GM19099 (cell line): ENCODE measurements around the gene PROSER2.

Source experiments
- POLR2A ChIP-seq: IDR thresholded peaks from 3 replicates; pipeline ENCODE4 v1.6.1; 2011; ENCODE audit warnings: low read depth; ENCODE audit not compliant: insufficient read length; ENCODE audit errors: extremely low read depth

The PROSER2 gene

GRCh38 chr10:11893749-11894278 is 70.7 kb downstream of the PROSER2 start:
- no peak for TF ChIP-seq POLR2A

DNA sequence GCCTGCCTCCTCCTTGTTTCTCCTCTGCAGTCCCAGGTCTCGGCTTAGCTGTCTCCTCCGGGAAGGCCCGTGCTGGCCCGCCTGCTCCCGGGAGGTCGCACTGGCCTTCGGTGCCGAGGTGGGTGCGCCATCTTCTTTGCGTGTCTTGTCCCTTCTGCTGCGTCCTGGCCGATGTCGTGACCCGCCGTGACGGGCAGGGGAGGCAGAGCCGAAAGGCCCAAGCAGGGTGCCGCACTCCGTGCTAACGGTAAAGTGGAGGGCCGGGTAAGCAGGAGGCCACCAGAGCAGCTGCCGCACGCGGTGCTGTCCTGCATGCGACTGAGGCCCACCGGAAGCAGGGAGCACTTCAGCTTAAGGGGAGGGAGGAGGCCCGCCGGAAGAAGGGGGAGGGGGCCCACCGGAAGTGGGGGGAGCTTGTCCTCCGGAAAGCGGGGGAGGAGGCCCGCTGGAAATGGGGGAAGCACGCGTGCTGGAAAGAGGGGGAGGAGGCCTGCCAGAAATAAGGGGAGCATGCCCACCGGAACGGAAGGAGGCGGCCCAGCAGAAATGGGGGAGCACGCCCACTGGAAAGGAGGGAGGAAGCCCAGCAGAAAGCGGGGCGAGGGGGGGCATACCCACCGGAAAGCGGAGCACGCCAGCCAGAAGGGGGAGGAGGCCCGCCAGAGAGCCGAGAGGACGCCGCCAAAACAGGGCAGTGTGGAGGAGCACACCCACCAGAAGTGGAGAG is 71.4 kb downstream of the PROSER2 start:
- no peak for TF ChIP-seq POLR2A

DNA sequence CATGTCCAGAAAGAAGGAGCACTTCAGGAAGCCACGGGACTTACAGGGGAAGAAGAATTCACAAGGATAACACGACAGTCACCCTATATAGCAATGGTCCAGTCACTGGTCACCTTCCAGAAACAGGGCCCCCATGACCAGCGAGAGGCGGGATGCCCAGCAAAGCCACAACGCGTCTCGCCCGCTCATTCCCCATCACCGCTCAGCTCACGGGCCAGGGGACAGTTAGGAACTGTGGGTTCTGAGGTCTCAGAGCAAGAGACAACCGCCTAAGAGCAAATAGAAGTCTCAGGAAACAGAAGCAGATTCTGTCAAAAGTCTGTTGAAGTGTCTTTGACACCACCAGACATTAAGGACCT is 71.9 kb downstream of the PROSER2 start:
- TF ChIP-seq POLR2A: no peak

DNA sequence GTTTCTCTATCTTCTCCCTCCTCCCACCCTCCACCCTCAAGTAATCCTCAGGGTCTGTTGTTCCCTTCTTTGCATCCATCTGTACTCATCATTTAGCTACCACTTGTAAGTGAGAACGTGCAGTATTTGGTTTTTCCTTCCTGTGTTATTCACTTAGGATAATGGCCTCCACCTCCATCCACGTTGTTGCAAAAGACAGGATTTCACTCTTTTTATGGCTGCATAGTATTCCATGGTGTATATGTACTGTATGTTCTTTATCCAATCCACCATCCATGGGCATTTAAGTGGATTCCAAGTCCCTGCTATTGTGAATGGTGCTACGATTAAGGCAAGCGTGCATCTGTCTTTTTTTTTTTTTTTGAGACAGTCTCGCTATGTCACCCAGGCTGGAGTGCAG is 72.4 kb downstream of the PROSER2 start:
- TF ChIP-seq POLR2A: no peak

DNA sequence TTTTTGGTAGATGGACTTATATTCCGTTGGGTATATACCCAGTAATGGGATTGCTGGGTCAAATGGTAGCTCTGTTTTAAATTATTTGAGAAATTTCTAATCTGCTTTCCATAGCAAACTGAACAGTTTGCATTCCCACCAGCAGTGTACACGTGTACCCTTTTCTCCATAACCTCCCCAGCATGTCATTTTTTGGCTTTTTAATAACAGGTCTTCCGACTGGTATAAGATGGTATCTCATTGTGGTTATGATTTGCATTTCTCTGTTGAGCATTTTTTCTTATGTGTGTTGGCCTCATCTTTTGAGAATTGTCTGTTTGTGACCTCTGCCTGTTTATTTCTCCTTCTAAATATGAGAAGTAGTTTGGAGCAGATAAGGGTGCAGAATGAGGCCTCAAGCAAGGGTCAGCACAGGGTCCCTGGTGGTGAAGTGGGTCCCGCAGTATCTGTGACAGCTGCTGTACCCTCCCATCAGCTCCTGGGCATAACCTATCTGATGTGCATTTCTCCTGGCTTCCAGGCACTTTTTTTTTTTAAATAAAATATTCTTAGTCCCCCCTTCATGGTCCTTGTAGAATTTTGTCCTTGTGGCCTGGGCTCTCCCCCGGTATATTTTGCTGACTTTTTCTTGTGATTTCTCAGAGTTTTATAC is 73.5 kb downstream of the PROSER2 start:
- no peak for TF ChIP-seq POLR2A

- TF ChIP-seq POLR2A: no peak
Observed at GRCh38 chr10:11898033-11898371, 74.8 kb downstream of the PROSER2 start.

- no peak for TF ChIP-seq POLR2A
Observed at GRCh38 chr10:11898372-11899066, 75.4 kb downstream of the PROSER2 start.

DNA sequence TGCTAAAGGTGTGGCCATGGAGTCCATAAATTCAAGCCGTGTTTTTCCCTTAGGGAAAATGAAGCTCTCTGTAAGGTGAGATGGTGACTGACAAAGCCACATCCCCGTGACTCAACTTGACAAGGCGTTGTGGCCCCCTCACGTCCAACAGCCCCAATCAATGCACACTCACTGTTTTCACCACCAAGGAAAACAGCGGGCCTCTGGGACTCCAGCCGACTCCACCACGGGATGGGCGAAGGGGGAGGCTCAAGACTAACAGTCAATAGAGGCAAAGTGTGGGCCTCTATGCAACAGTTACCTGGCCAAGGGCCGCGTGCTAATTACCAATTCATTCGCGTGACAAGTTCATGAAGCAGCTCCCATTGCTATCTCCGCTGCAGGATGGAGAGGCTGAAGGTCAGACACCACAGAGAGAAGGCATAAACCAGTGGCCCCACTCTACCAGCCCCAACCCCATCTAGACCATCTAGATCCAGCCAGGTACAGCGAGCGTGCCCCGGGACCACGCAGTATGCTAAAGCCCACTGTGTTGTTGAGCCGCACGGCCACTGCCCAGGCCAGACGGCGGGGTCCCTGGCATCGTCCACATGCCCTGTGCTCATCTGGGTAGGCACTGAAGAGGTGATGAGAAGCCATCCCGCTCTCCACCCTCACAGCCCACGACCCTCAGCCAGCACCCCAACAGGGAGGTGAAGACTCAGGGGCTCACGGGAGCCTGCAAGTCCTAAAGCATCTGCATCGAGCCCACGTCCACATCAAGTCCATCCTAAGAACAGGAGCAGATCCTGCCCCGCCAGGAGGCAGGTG is 76.1 kb downstream of the PROSER2 start:
- TF ChIP-seq POLR2A: no peak

DNA sequence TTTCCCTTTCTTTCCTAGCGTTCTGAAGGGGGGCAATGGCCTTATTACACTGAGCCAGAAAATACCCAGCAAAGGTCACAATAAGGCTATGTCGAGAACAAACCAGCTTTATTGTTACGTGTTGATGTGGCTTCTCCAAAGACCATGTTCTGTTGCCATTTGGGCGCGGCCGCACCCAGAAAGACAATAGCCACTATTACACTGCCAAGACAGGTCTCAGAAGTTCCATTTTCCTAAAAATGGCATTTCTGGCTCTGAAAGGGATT is 77.8 kb downstream of the PROSER2 start:
- no peak for TF ChIP-seq POLR2A

DNA sequence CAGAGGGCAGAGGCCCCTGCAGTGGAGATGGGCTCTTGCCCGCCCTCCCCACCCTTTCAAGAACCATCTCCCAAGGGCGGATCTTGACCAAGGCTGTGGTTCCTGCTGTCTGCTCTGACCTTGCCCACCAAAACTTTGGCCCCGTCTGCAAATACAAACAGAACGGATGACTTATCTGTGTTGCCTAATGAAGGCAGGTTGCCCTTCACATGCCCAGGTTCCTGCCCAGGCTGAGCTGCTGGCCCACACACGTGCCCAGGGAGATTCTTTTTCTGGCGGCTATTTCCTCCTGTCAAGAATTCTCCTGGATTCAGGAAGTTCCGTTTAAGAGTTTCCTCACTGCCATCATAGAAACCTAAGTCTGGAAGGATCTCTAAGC is 78.3 kb downstream of the PROSER2 start:
- no peak for TF ChIP-seq POLR2A

DNA sequence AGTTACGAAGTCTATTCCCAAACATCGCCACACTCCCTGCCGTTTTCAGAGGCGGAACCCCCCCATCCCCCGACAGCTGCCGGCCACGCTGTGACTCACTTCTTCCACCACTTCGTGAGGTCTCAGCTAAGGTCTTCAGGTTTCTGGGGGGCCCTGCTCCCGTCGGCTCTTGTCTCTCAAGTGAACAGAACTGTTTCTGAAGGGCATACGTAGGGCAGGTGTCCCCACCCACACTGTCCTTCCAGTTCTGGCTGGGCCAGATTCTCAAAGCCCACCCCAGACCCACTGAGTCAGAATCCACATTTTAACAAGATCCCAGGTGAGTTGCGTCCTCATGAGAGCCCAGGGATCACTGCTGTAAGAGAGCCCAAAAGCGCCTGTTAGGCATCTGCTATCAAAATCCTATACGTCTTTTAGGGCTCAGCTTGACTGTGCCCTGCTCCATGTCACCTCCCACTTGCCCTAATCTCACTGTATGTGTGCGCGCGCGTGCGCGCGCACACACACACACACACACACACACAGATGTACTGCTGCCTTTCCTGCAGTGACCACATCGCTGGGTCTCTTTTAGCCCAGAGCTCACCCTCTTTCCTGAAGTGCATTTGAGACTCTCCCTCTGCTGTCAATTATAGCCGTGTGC is 78.8 kb downstream of the PROSER2 start:
- TF ChIP-seq POLR2A: no peak

GRCh38 chr10:11902646-11903045 is 79.5 kb downstream of the PROSER2 start:
- TF ChIP-seq POLR2A: no peak

- no peak for TF ChIP-seq POLR2A
Observed at GRCh38 chr10:11906714-11907113, 83.6 kb downstream of the PROSER2 start.

- no peak for TF ChIP-seq POLR2A
Observed at GRCh38 chr10:11907914-11908313, 84.8 kb downstream of the PROSER2 start.

DNA sequence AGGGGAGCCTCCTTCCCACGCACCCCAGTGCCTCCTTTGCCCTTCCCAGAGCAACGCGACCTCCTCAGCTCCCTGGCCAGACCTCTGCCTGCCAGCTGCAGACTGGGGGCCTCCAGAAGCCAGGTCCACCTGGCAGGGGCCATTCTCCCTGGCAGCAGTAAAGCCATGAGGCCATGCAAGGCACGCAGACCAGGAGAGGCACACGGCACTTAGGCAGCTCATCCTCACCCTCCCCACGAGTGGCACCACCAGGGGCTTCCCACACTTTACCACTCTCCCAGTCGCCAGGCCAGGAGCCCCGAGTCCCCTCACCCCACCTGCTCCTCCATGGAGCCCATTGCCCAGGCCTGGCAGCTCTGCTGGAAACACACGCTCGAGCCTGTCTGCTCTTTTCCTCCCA is 85.4 kb downstream of the PROSER2 start:
- no peak for TF ChIP-seq POLR2A
